B cell (primary cell): ENCODE measurements around the gene SLC15A3. TPM values are rescaled to one million over a fixed set of nuclear protein-coding genes. Genes with fewer than 3 reads are reported as not detected.
A peak's percentile ranks its signal among the peaks of the same experiment; 100 is the strongest.

ENCODE experiments used
- ATAC-seq: fragments of 200-7000 bp; cut with Tn5 transposase; one replicate; pipeline ENCODE4 v1.10.0; 2021; ENCODE audit warnings: low read depth, mild to moderate bottlenecking, moderate number of reproducible peaks, moderate library complexity
- CTCF ChIA-PET: fragments of 350-600 bp; sonication (Branson Sonifier 250); formaldehyde crosslinking; loops from one replicate; lab custom pipeline; 2021; ENCODE audit warnings: antibody characterized with exemption, inconsistent platforms; lab: Charles Lee
- POLR2A ChIA-PET: fragments of 350-600 bp; sonication (Branson Sonifier 250); formaldehyde crosslinking; loops from one replicate; lab custom pipeline; 2021; ENCODE audit warnings: antibody characterized with exemption; lab: Charles Lee
- DNase-seq: peaks from one replicate; pipeline ENCODE4 v3.0.0; 2013
- H2AFZ ChIP-seq: 2 replicates; pipeline ENCODE4 v1.6.1; 2012; ENCODE audit warnings: mild to moderate bottlenecking, low read depth, low read length; ENCODE audit not compliant: insufficient read depth, poor library complexity, severe bottlenecking
- H3K27ac ChIP-seq, 2 donors: 1 replicate in 1 of 2; 2 replicates in 1 of 2; pipeline ENCODE4 v1.5.1; 2012 to 2013; ENCODE audit warnings: low read length in 2 of 2, mild to moderate bottlenecking in 2 of 2, moderate library complexity in 1 of 2
- H3K27me3 ChIP-seq, 4 experiments: fragments of 200-600 bp in 1 of 4; sonication (generic) in 1 of 4; replicated peaks in 1 of 4; 1 replicate in 2 of 4; 2 replicates in 2 of 4; pipeline versions ENCODE4 v1.6.1 to v1.7.0; 2013 to 2016; ENCODE audit warnings: low read length in 3 of 4, mild to moderate bottlenecking in 2 of 4, mixed read lengths in 1 of 4, moderate library complexity in 1 of 4; ENCODE audit not compliant: insufficient read depth in 4 of 4, control insufficient read depth in 3 of 4; ENCODE audit errors: control extremely low read depth in 1 of 4
- H3K36me3 ChIP-seq, 2 experiments: replicated peaks in 1 of 2; 1 replicate in 1 of 2; 2 replicates in 1 of 2; pipeline versions ENCODE4 v1.6.1 to v1.7.1; 2013; ENCODE audit warnings: low read length in 1 of 2; ENCODE audit not compliant: insufficient read depth in 2 of 2, control insufficient read depth in 1 of 2; ENCODE audit errors: control extremely low read depth in 1 of 2, extremely low read depth in 1 of 2
- H3K4me1 ChIP-seq, 2 donors: fragments of 200-600 bp in 1 of 2; sonication (generic) in 1 of 2; 1 replicate in 1 of 2; 2 replicates in 1 of 2; pipeline versions ENCODE4 v1.5.1 to v1.6.1; 2013 to 2017; ENCODE audit warnings: low read length in 2 of 2; ENCODE audit not compliant: control insufficient read depth in 2 of 2, insufficient read depth in 2 of 2
- H3K4me2 ChIP-seq: replicated peaks from 2 replicates; pipeline ENCODE3; 2012; ENCODE audit warnings: mild to moderate bottlenecking, low read depth, low read length; ENCODE audit not compliant: poor library complexity, severe bottlenecking
- H3K4me3 ChIP-seq, 5 experiments: fragments of 200-600 bp in 1 of 5; sonication (generic) in 1 of 5; 1 replicate in 3 of 5; 2 replicates in 2 of 5; pipeline versions ENCODE4 v1.5.1 to v1.7.0; 2011 to 2016; ENCODE audit warnings: low read length in 4 of 5, mild to moderate bottlenecking in 4 of 5, low read depth in 2 of 5, control low read depth in 1 of 5, moderate library complexity in 1 of 5; ENCODE audit not compliant: insufficient read depth in 1 of 5; ENCODE audit errors: control extremely low read depth in 1 of 5, extremely low read depth in 1 of 5
- H3K79me2 ChIP-seq: fragments of 200-600 bp; sonication (generic); one replicate; pipeline ENCODE4 v1.6.0; 2016; ENCODE audit warnings: low read length; ENCODE audit not compliant: control insufficient read depth, insufficient read depth
- H3K9ac ChIP-seq: fragments of 200-600 bp; sonication (generic); 2 replicates; pipeline ENCODE4 v1.6.1; 2017; ENCODE audit warnings: mild to moderate bottlenecking, low read length, moderate library complexity
- H3K9me3 ChIP-seq, 3 donors: one replicate each; pipeline versions ENCODE4 v1.6.1 to v1.7.1; 2013; ENCODE audit warnings: low read length in 2 of 3; ENCODE audit not compliant: control insufficient read depth in 2 of 3, insufficient read depth in 1 of 3; ENCODE audit errors: control extremely low read depth in 1 of 3
- H4K20me1 ChIP-seq: 2 replicates; pipeline ENCODE4 v1.6.0; 2012; ENCODE audit warnings: mild to moderate bottlenecking, low read length; ENCODE audit not compliant: insufficient read depth, control insufficient read depth, poor library complexity, severe bottlenecking
- H3K27ac Mint-ChIP-seq: one replicate; pipeline ENCODE4 v1.8.0; 2021; ENCODE audit warnings: mixed read lengths
- H3K27me3 Mint-ChIP-seq: one replicate; pipeline ENCODE4 v1.8.0; 2021; ENCODE audit warnings: mixed read lengths
- H3K4me1 Mint-ChIP-seq: one replicate; pipeline ENCODE4 v1.8.0; 2021; ENCODE audit warnings: mixed read lengths
- H3K4me3 Mint-ChIP-seq: one replicate; pipeline ENCODE4 v1.8.0; 2021; ENCODE audit warnings: mixed read lengths
- H3K9me3 Mint-ChIP-seq: one replicate; pipeline ENCODE4 v1.8.0; 2022; ENCODE audit warnings: mixed read lengths; ENCODE audit not compliant: insufficient read depth
- CTCF ChIP-seq: fragments of 200-600 bp; IDR thresholded peaks from one replicate; pipeline ENCODE4 v1.8.0; 2022; ENCODE audit warnings: antibody characterized with exemption, mild to moderate bottlenecking
- EZH2 ChIP-seq: IDR thresholded peaks from 2 replicates; pipeline ENCODE4 v1.6.1; 2012; ENCODE audit warnings: borderline replicate concordance, low read depth, mild to moderate bottlenecking, moderate library complexity, low read length; ENCODE audit not compliant: insufficient read depth, poor library complexity, severe bottlenecking
- WGBS: methylation state at CpG from one replicate; pipeline ENCODE4 v1.1.5; 2013; ENCODE audit warnings: missing lambda C conversion rate; ENCODE audit not compliant: insufficient coverage; 5-methylcytosine and 5-hydroxymethylcytosine counted together
- intact Hi-C: fragments of 100-400 bp; cut with micrococcal nuclease; formaldehyde crosslinking; loops from one replicate; pipeline ENCODE4 v1.10.0; 2022
- polyA plus RNA-seq: library from polyadenylated mRNA; depleted of rRNA; stranded (reverse); fragments of >200 nt; gene quantifications from 2 replicates; pipeline ENCODE4 v1.2.3, GENCODE V29; 2012
- total RNA-seq, 2 donors: library from RNA; stranded (reverse); fragments of 120-200 nt in 1 of 2; gene quantifications; 1 replicate in 1 of 2; 2 replicates in 1 of 2; pipeline versions ENCODE4 v1.2.3 to v1.2.4, GENCODE V29; 2013 to 2022

SLC15A3 gene
- total and polyA plus RNA-seq, 2 donors (not counting 1 experiment from before 2014, with no cell fraction given) = 61.5 to 91.4 TPM

GRCh38 chr11:60941371-60942119 is 10.4 kb downstream of the SLC15A3 start:
- Mint-ChIP-seq H3K27ac (peak overlapping the region; percentile 76), H3K4me3 (no peak overlapping the region), H3K4me1 (peaks cover 46% of the 10 kb centered on the region), H3K9me3 (no peaks in the 10 kb centered on the region), H3K27me3 (no peaks in the 10 kb centered on the region)
- ATAC-seq (no peak), DNase-seq (no peak)
- Histone ChIP-seq H3K9me3 (no peaks in the 10 kb centered on the region), H3K27me3 (no peaks in the 10 kb centered on the region), H2AFZ (no peak overlapping the region), H3K9ac (no peak overlapping the region), H3K36me3 (peaks cover 4 to 82% of the 10 kb centered on the region in 2 experiments), H3K79me2 (peaks cover 26% of the 10 kb centered on the region), H3K27ac (peak overlapping the region in 1 of 2 donors; percentile 40), H3K4me1 (peaks cover 17 to 25% of the 10 kb centered on the region in 2 donors), H3K4me2 (peak overlapping the region; percentile 23), H4K20me1 (peaks cover 59% of the 10 kb centered on the region), H3K4me3 (no peak overlapping the region)
- intact Hi-C loops = no loop called here
- ChIA-PET CTCF (interaction anchor here (1.0 to 2.5 kb wide), 5 partner anchors 8 to 111 kb away, joined by 3 to 9 read pairs (median 5); no protein-coding TSS in a partner anchor), POLR2A (interaction anchor here (0.8 kb wide), 1 partner anchor 26 kb away, joined by 3 read pairs; no protein-coding TSS in a partner anchor)
- WGBS = 56% methylated on average over 5 of the region's 6 CpGs
- no peak for TF ChIP-seq EZH2
- no peak for TF ChIP-seq CTCF

DNA sequence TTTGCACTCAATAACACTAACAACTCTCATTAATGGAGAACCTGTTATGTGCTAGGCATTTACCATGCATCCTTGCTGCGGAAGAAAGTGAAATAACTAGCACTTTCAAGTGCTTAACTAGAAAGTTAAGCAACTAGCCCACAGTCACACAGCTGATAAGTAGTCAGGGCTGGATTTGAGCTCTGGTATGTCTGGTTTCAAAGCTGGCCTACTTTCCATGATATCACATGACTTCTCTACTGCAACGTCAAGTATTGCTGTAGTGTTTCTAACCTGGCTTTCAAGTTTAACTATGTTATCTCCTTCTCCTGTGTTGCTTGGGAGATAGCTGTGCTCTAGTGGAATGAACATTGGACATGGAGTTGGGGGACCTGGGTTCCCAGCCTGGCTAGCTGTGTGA is 12.1 kb downstream of the SLC15A3 start:
- ChIA-PET CTCF (interaction anchor here (0.8 to 2.5 kb wide), 7 partner anchors 14 to 109 kb away, joined by 3 to 9 read pairs (median 5); no protein-coding TSS in a partner anchor), POLR2A (interaction anchor here (0.5 to 0.8 kb wide), 4 partner anchors 8 to 188 kb away, joined by 3 to 6 read pairs (median 4); partner anchors contain the start of gene CD5)
- no CpG with 5 or more reads among the region's 2 CpGs for WGBS
- Histone ChIP-seq H4K20me1 (peaks cover 46% of the 10 kb centered on the region), H3K9me3 (no peaks in the 10 kb centered on the region), H3K9ac (no peak overlapping the region), H3K36me3 (peaks cover 2 to 66% of the 10 kb centered on the region in 2 experiments), H3K27ac (no peak overlapping the region), H3K4me3 (no peak overlapping the region), H3K27me3 (no peaks in the 10 kb centered on the region), H3K4me2 (no peak overlapping the region), H3K79me2 (peaks cover 10% of the 10 kb centered on the region), H2AFZ (no peak overlapping the region), H3K4me1 (peaks cover 17 to 25% of the 10 kb centered on the region in 2 donors)
- ATAC-seq (no peak), DNase-seq (no peak)
- Mint-ChIP-seq H3K9me3 (no peaks in the 10 kb centered on the region), H3K4me3 (no peak overlapping the region), H3K4me1 (peaks cover 33% of the 10 kb centered on the region), H3K27ac (peak overlapping the region; percentile 7), H3K27me3 (no peaks in the 10 kb centered on the region)
- intact Hi-C loops = no loop called here
- TF ChIP-seq CTCF (no peak), EZH2 (no peak)
